ENCODE data around the gene SPINDOC. TPM values are rescaled to one million over a fixed set of nuclear protein-coding genes. Genes with fewer than 3 reads are reported as not detected.

The SPINDOC gene
- total RNA-seq, 1 experiment from 2014 or later = 121 TPM

DNA sequence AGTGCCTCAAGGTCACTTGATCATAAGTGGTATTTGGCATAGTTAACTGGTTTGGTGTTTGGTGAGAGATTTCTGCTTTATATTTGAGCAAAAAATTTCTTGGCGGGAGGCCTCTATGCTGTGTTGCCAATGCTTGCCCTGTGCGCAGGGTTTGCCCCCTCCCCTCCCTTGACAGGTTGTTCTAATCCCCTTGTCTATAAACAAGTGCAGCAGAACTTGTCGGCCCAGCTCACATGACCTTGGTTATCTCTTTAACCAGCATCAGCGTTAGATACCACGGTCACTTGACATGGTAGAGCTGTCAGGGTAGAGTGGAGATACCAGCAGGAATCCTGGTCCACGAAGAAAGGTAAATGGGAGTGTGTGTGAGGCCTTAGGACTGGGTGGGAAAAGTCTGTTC lies 61.3 kb downstream of the SPINDOC start:
- no peak overlapping the region for H4K91ac ChIP-seq (ENCODE audit: insufficient read length, low read depth, low read length)
- H2BK120ac ChIP-seq (ENCODE audit: low read depth, low read length, poor library complexity, severe bottlenecking) = no peak overlapping the region
- Mint-ChIP-seq H3K9me3 (no peaks in the 10 kb centered on the region), H3K36me3 (ENCODE audit: insufficient read depth in 1 of 3, low read depth in 3 of 3) (peaks cover 3 to 8% (median 5%) of the 10 kb centered on the region in 3 experiments), H3K4me1 (peaks cover 39 to 44% of the 10 kb centered on the region in 2 experiments), H3K27ac (peak overlapping the region in 2 of 3 experiments; percentile 63 to 77; a peak in 2 of 7 replicates), H3K4me3 (no peak overlapping the region), H3K27me3 (ENCODE audit: low read depth) (no peaks in the 10 kb centered on the region)
- no peak overlapping the region for H3K18ac ChIP-seq (ENCODE audit: insufficient read length, low read depth, low read length)
- H3T11ph ChIP-seq (ENCODE audit: low read length) = no peak overlapping the region
- H3K56ac ChIP-seq (ENCODE audit: insufficient read length, low read depth, low read length) = no peak overlapping the region
- H3K79me2 ChIP-seq (ENCODE audit: insufficient read depth, low read length) = peaks cover 14% of the 10 kb centered on the region; the same call in 1 of the 2 replicates
- no peak overlapping the region for H4K5ac ChIP-seq (ENCODE audit: insufficient read length, low read depth, low read length)
- no peaks in the 10 kb centered on the region for H3K23me2 ChIP-seq (ENCODE audit: insufficient read length, low read depth, low read length, poor library complexity, severe bottlenecking)
- H3K79me1 ChIP-seq (ENCODE audit: insufficient read depth, low read depth, low read length, poor library complexity, severe bottlenecking) = peaks cover 6% of the 10 kb centered on the region
- H3K4me1 ChIP-seq (ENCODE audit: insufficient read depth, low read length) = peaks cover 7% of the 10 kb centered on the region; the same call in 1 of the 2 replicates
- no peak overlapping the region for H3K27ac ChIP-seq (ENCODE audit: insufficient read length, low read depth, low read length)
- WGBS (ENCODE audit: extremely low coverage, insufficient read length, low lambda C conversion rate) = no CpG with 5 or more reads among the region's 6 CpGs
- no peak overlapping the region for H2BK5ac ChIP-seq (ENCODE audit: insufficient read length, low read length)
- no peak overlapping the region for H3K23ac ChIP-seq (ENCODE audit: insufficient read length, low read depth, low read length)
- H4K20me1 ChIP-seq (ENCODE audit: control insufficient read depth, insufficient read depth, insufficient read length) = no peaks in the 10 kb centered on the region
- no peak overlapping the region for H3K14ac ChIP-seq (ENCODE audit: insufficient read depth, low read length)
- H3K4ac ChIP-seq (ENCODE audit: low read depth, low read length) = no peak overlapping the region
- H3K27me3 ChIP-seq (ENCODE audit: insufficient read depth, low read length) = no peaks in the 10 kb centered on the region
- TF ChIP-seq, protein P1, sequence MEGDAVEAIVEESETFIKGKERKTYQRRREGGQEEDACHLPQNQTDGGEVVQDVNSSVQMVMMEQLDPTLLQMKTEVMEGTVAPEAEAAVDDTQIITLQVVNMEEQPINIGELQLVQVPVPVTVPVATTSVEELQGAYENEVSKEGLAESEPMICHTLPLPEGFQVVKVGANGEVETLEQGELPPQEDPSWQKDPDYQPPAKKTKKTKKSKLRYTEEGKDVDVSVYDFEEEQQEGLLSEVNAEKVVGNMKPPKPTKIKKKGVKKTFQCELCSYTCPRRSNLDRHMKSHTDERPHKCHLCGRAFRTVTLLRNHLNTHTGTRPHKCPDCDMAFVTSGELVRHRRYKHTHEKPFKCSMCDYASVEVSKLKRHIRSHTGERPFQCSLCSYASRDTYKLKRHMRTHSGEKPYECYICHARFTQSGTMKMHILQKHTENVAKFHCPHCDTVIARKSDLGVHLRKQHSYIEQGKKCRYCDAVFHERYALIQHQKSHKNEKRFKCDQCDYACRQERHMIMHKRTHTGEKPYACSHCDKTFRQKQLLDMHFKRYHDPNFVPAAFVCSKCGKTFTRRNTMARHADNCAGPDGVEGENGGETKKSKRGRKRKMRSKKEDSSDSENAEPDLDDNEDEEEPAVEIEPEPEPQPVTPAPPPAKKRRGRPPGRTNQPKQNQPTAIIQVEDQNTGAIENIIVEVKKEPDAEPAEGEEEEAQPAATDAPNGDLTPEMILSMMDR (conservative IDR thresholded peaks at IDR 0.05) = no peak
- H2BK20ac ChIP-seq (ENCODE audit: low read depth, low read length, poor library complexity, severe bottlenecking) = no peak overlapping the region
- H2AK5ac ChIP-seq (ENCODE audit: insufficient read length, low read length) = no peak overlapping the region
- H4K8ac ChIP-seq (replicated peaks; ENCODE audit: insufficient read length, low read depth, low read length) = no peak overlapping the region
- no peak overlapping the region for H2AFZ ChIP-seq (ENCODE audit: low read length)
- H2BK15ac ChIP-seq (ENCODE audit: low read depth, low read length) = no peak overlapping the region
- H3K9me3 ChIP-seq (ENCODE audit: control insufficient read depth, low read depth, low read length) = no peaks in the 10 kb centered on the region
- H3K4me2 ChIP-seq (ENCODE audit: insufficient read depth, insufficient read length, low read length) = no peak overlapping the region
- H3K9ac ChIP-seq (ENCODE audit: extremely low read depth, insufficient read length, low read length) = no peak overlapping the region
- DNase-seq = no peak
- H2BK12ac ChIP-seq (ENCODE audit: insufficient read length, low read depth, low read length) = no peak overlapping the region

All from H9 (cell line).